ENCODE data around the gene CLCNKA.
A peak's percentile ranks its signal among the peaks of the same experiment; 100 is the strongest.

Gene CLCNKA

GRCh38 chr1:16009678-16010077 lies 12.2 kb upstream of the CLCNKA start:
- Histone ChIP-seq H3K4me2 (ENCODE audit: low read length) (no peak overlapping the region), H3K4me1 (peaks cover 4% of the 10 kb centered on the region), H2AFZ (no peak overlapping the region), H3K27me3 (ENCODE audit: control insufficient read depth, insufficient read depth, low read length) (no peaks in the 10 kb centered on the region), H3K9me3 (ENCODE audit: control insufficient read depth, low read length) (no peaks in the 10 kb centered on the region), H3K9ac (no peak overlapping the region), H3K36me3 (ENCODE audit: control insufficient read depth, insufficient read depth, low read length) (no peaks in the 10 kb centered on the region), H3K4me3 (ENCODE audit: low read depth, low read length) (no peak overlapping the region), H3K27ac (no peak overlapping the region), H3K79me2 (no peaks in the 10 kb centered on the region)
- TF ChIP-seq, protein P1, sequence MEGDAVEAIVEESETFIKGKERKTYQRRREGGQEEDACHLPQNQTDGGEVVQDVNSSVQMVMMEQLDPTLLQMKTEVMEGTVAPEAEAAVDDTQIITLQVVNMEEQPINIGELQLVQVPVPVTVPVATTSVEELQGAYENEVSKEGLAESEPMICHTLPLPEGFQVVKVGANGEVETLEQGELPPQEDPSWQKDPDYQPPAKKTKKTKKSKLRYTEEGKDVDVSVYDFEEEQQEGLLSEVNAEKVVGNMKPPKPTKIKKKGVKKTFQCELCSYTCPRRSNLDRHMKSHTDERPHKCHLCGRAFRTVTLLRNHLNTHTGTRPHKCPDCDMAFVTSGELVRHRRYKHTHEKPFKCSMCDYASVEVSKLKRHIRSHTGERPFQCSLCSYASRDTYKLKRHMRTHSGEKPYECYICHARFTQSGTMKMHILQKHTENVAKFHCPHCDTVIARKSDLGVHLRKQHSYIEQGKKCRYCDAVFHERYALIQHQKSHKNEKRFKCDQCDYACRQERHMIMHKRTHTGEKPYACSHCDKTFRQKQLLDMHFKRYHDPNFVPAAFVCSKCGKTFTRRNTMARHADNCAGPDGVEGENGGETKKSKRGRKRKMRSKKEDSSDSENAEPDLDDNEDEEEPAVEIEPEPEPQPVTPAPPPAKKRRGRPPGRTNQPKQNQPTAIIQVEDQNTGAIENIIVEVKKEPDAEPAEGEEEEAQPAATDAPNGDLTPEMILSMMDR (IDR thresholded peaks at IDR 0.05), result no peak

GRCh38 chr1:16010837-16011236 lies 11.0 kb upstream of the CLCNKA start:
- H3K36me3 ChIP-seq (ENCODE audit: control insufficient read depth, insufficient read depth, low read length), result no peaks in the 10 kb centered on the region
- no peak overlapping the region for H3K9ac ChIP-seq
- no peak overlapping the region for H2AFZ ChIP-seq
- peaks cover 6% of the 10 kb centered on the region for H3K4me1 ChIP-seq
- no peak overlapping the region for H3K4me3 ChIP-seq (ENCODE audit: low read depth, low read length)
- H3K27ac ChIP-seq, result no peak overlapping the region
- no peak overlapping the region for H3K4me2 ChIP-seq (ENCODE audit: low read length)
- H3K27me3 ChIP-seq (ENCODE audit: control insufficient read depth, insufficient read depth, low read length), result no peaks in the 10 kb centered on the region
- H3K79me2 ChIP-seq, result no peaks in the 10 kb centered on the region
- TF ChIP-seq, protein P1 (IDR thresholded peaks at IDR 0.05), result no peak
- no peaks in the 10 kb centered on the region for H3K9me3 ChIP-seq (ENCODE audit: control insufficient read depth, low read length)

DNA sequence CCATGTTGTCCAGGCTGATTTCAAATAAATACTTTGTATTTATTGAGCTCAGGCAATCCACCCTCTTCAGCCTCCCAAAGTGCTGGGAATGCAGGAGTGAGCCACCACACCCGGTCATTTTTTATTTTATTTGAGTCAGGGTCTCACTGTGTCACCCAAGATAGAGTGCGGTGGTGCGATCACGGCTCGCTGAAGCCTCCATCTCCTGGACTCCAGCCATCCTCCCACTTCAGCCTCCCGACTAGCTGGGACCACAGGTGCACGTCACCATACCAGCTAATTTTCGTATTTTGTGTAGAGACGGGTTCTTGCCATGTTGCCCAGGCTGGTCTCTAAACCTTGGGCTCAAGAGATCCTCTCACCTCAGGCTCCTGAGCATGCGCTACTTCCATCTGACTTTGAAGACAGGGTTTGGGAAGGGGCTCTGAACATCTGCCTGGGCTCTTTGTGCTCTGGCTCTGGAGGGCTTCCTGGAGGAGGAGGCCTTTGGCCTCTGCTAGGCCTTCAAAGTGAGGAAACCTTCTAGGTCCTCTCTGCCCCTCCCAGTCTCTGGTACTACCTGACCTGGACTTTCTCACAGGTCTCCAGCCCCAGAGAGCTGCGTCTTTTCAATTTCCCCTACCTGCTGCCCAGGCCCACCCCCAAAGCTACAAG lies 9.8 kb upstream of the CLCNKA start:
- no peaks in the 10 kb centered on the region for H3K79me2 ChIP-seq
- no peaks in the 10 kb centered on the region for H3K36me3 ChIP-seq (ENCODE audit: control insufficient read depth, insufficient read depth, low read length)
- TF ChIP-seq, protein P1 (IDR thresholded peaks at IDR 0.05), result no peak
- peak overlapping the region; percentile 99 for H3K27ac ChIP-seq
- H3K9ac ChIP-seq, result no peak overlapping the region
- peaks cover 17% of the 10 kb centered on the region for H3K4me1 ChIP-seq
- H3K9me3 ChIP-seq (ENCODE audit: control insufficient read depth, low read length), result no peaks in the 10 kb centered on the region
- peak overlapping the region; percentile 99 for H3K4me2 ChIP-seq (ENCODE audit: low read length)
- H3K4me3 ChIP-seq (ENCODE audit: low read depth, low read length), result peak overlapping the region; percentile 92
- H3K27me3 ChIP-seq (ENCODE audit: control insufficient read depth, insufficient read depth, low read length), result no peaks in the 10 kb centered on the region
- H2AFZ ChIP-seq, result no peak overlapping the region

DNA sequence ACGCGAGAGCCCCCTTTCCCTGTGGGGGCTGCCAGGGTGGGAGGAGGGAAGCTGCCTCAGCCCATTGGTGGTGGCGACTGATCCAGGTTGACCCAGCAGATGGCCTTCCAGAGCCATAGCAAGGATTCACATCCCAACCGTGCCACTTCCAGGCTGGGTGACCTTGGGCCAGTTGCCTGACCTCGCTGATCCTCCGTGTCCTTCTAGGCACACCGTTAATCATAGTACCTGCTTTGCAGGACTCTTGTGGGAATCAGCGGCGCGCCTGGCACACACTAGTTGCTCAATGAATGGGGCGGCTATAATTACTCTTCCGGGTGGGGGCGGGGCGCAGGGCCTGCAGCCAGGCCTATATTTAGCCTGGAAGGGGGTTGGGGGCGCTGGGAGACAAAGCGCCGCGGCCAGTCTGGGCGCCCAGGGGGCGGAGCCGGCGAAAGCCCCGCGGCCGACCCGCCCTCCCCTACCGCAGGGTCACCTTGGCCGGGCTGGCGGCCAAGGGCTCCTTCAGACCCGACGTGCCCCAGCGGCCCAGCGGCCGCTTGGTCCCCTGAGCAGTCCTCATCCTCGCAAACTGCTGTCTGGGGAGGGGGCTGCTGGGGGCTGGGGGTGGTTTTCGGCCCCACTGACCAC lies 9.1 kb upstream of the CLCNKA start:
- no peaks in the 10 kb centered on the region for H3K79me2 ChIP-seq
- H3K4me1 ChIP-seq, result peaks cover 22% of the 10 kb centered on the region
- no peaks in the 10 kb centered on the region for H3K9me3 ChIP-seq (ENCODE audit: control insufficient read depth, low read length)
- H3K27ac ChIP-seq, result peak overlapping the region; percentile 99
- peak overlapping the region; percentile 31 for H3K9ac ChIP-seq
- peak overlapping the region; percentile 99 for H3K4me2 ChIP-seq (ENCODE audit: low read length)
- H3K27me3 ChIP-seq (ENCODE audit: control insufficient read depth, insufficient read depth, low read length), result no peaks in the 10 kb centered on the region
- peak overlapping the region; percentile 92 for H3K4me3 ChIP-seq (ENCODE audit: low read depth, low read length)
- TF ChIP-seq, protein P1 (IDR thresholded peaks at IDR 0.05), result peak; percentile 19
- peak overlapping the region; percentile 53 for H2AFZ ChIP-seq
- H3K36me3 ChIP-seq (ENCODE audit: control insufficient read depth, insufficient read depth, low read length), result no peaks in the 10 kb centered on the region

Data from parathyroid adenoma (tissue), 2 donors.